Breast epithelium (tissue), 4 donors: ENCODE results near the gene MYOZ2. TPM values are rescaled to one million over a fixed set of nuclear protein-coding genes. Genes with fewer than 3 reads are reported as not detected.
A peak's percentile ranks its signal among the peaks of the same experiment; 100 is the strongest.
"Not testable (repeated sequence)": the region's sequence is repeated elsewhere in the genome, so short reads cannot be mapped to it uniquely, and the experiment has no call there.

Experiments used
- DNase-seq, 2 donors: peaks; one replicate each; pipeline ENCODE4 v3.0.0-alpha.2; 2019; ENCODE audit warnings: low spot score in 2 of 2
- H3K27ac ChIP-seq, 2 donors: fragments of 200-600 bp; sonication (generic) in 1 of 2; one replicate each; pipeline ENCODE4 v1.5.1; 2016 to 2019; ENCODE audit warnings: mild to moderate bottlenecking in 1 of 2
- H3K27me3 ChIP-seq, 2 donors: fragments of 200-600 bp; sonication (generic) in 1 of 2; one replicate each; pipeline versions ENCODE4 v1.5.1 to v1.6.0; 2017 to 2019; ENCODE audit warnings: control low read depth in 1 of 2, mild to moderate bottlenecking in 1 of 2
- H3K36me3 ChIP-seq: fragments of 200-600 bp; one replicate; pipeline ENCODE4 v1.5.1; 2019
- H3K4me1 ChIP-seq, 2 donors: fragments of 200-600 bp; sonication (generic); one replicate each; pipeline ENCODE4 v1.5.1; 2016 to 2019; ENCODE audit warnings: control low read depth in 1 of 2
- H3K4me3 ChIP-seq, 3 donors: fragments of 200-600 bp; sonication (generic); 1 replicate in 2 of 3; 2 replicates in 1 of 3; pipeline ENCODE4 v1.5.1; 2016 to 2019; ENCODE audit warnings: mild to moderate bottlenecking in 3 of 3, moderate library complexity in 2 of 3
- H3K9me3 ChIP-seq, 2 donors: fragments of 200-600 bp; sonication (generic) in 1 of 2; one replicate each; pipeline ENCODE4 v1.5.1; 2016 to 2019; ENCODE audit warnings: control low read depth in 1 of 2
- POLR2A ChIP-seq: fragments of 450-650 bp; IDR thresholded peaks from one replicate; pipeline ENCODE4 v1.6.1; 2016; ENCODE audit warnings: antibody characterized with exemption, mild to moderate bottlenecking, moderate library complexity
- POLR2AphosphoS5 ChIP-seq, 3 donors: sonication (generic); formaldehyde crosslinking; IDR thresholded peaks; one replicate each; pipeline ENCODE4 v1.6.1; 2017; ENCODE audit warnings: antibody characterized with exemption in 3 of 3
- intact Hi-C: fragments of 100-400 bp; cut with DNase I; formaldehyde crosslinking; loops from one replicate; pipeline ENCODE4 v1.15.1; 2023; ENCODE audit warnings: low total_unique reads
- total RNA-seq, 3 donors: library from RNA; depleted of rRNA; stranded (reverse); fragments of >200 nt; gene quantifications; one replicate each; pipeline ENCODE4 v1.1.0, GENCODE V29; 2016
- TF ChIP-seq, protein P1 (sequence below), 3 donors: fragments of 450-650 bp; IDR thresholded peaks; one replicate each; pipeline ENCODE4 v1.5.1; 2016 to 2017; ENCODE audit warnings: antibody characterized with exemption in 3 of 3, mild to moderate bottlenecking in 3 of 3, moderate library complexity in 3 of 3

Gene MYOZ2
- total RNA-seq, 3 donors from 2014 or later: 0.15 to 0.48 (median 0.33) TPM

DNA sequence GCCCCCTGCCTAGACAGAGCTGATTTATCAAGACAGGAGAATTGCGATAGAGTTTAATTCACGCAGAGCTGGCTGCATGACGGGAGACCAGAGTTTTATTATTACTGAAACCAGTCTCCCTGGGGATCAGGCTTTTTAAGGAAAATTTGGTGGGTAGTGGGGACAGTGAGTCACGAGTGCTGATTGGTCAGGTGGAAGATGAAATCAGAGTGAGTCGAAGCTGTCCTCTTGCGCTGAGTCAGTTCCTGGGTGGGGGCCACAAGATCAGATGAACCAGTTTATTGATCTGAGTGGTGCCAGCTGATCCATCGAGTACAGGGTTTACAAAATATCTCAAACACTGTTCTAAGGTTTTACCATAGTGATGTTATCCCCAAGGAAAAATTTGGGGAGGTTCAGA, 36.6 kb downstream of the MYOZ2 start:
- Histone ChIP-seq H3K36me3 (no peaks in the 10 kb centered on the region), H3K27ac (no peak overlapping the region), H3K27me3 (no peaks in the 10 kb centered on the region), H3K9me3 (no peaks in the 10 kb centered on the region), H3K4me1 (no peaks in the 10 kb centered on the region), H3K4me3 (no peak overlapping the region)
- intact Hi-C loops: no loop called here
- DNase-seq: no peak
- TF ChIP-seq POLR2A (no peak), POLR2AphosphoS5 (IDR thresholded peaks at IDR 0.05) (no peak)
- TF ChIP-seq, protein P1, sequence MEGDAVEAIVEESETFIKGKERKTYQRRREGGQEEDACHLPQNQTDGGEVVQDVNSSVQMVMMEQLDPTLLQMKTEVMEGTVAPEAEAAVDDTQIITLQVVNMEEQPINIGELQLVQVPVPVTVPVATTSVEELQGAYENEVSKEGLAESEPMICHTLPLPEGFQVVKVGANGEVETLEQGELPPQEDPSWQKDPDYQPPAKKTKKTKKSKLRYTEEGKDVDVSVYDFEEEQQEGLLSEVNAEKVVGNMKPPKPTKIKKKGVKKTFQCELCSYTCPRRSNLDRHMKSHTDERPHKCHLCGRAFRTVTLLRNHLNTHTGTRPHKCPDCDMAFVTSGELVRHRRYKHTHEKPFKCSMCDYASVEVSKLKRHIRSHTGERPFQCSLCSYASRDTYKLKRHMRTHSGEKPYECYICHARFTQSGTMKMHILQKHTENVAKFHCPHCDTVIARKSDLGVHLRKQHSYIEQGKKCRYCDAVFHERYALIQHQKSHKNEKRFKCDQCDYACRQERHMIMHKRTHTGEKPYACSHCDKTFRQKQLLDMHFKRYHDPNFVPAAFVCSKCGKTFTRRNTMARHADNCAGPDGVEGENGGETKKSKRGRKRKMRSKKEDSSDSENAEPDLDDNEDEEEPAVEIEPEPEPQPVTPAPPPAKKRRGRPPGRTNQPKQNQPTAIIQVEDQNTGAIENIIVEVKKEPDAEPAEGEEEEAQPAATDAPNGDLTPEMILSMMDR (IDR thresholded peaks at IDR 0.05): no peak

DNA sequence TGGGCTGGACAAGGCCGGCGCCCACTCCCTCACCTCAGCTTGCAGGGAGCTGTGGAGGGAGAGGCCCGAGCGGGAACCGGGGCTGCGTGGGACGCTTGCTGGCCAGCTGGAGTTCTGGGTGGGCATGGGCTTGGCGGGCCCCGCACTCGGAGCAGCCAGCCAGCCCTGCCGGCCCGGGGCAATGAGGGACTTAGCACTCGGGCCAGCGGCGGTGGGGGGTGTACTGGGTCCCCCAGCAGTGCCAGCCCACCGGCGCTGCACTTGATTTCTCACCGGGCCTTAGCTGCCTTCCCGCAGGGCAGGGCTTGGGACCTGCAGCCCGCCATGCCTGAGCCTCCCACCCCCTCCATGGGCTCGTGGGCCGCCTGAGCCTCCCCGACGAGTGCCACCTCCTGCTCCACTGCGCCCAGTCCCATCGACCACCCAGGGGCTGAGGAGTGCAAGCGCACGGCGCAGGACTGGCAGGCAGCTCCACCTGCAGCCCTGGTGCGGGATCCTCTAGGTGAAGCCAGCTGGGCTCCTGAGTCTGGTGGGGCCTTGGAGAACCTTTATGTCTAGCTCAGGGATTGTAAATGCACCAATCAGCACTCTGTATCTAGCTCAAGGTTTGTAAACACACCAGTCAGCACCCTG, 38.2 kb downstream of the MYOZ2 start:
- intact Hi-C loops, H3K4me3 ChIP-seq, H3K9me3 ChIP-seq, DNase-seq, H3K27ac ChIP-seq, H3K4me1 ChIP-seq, H3K27me3 ChIP-seq, H3K36me3 ChIP-seq: not testable (repeated sequence)

DNA sequence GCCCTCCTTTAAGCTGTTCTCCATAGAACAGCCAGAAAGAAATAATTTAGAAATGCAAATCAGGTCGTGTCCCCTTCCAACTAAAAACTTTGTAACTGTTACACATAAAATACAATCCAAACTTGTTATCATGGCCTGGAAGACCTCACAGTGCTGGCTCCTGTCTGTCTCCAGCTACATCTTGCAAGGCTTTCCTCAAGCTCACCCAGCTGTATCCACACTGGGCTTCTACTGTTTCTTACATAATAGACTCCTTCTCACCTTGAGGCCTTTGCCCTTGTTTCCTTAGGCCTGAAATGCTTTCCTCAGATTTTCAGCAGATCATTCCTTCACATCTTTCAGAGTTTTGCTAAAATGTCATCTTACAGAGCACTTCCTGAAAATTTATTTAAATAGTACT, 43.4 kb downstream of the MYOZ2 start:
- TF ChIP-seq, protein P1 (IDR thresholded peaks at IDR 0.05): no peak
- TF ChIP-seq POLR2AphosphoS5 (IDR thresholded peaks at IDR 0.05) (no peak), POLR2A (no peak)
- Histone ChIP-seq H3K27me3 (no peaks in the 10 kb centered on the region), H3K27ac (no peak overlapping the region), H3K4me1 (no peaks in the 10 kb centered on the region), H3K4me3 (no peak overlapping the region), H3K9me3 (no peaks in the 10 kb centered on the region), H3K36me3 (no peaks in the 10 kb centered on the region)
- DNase-seq: no peak
- intact Hi-C loops: no loop called here

DNA sequence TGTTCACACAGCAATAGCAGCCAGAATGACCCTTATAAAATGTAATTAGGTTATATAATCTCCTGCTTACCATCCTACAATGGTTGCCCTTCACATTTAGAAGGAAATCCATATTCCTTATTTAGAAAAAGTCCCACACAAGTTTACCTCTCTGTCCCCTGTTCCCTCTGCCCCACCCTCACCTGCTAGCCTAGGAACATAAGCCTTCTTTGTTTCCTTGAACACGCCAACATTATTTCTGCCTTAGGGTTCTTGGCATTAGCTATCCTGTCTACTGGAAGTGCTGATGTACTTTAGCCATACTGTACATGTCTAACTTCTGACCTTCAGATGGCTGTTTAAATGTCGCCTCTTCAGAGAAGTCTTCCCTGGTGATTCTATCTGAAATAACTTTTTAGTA, 48.5 kb downstream of the MYOZ2 start:
- Histone ChIP-seq H3K36me3 (no peaks in the 10 kb centered on the region), H3K4me3 (no peak overlapping the region), H3K4me1 (no peaks in the 10 kb centered on the region), H3K27me3 (no peaks in the 10 kb centered on the region), H3K27ac (peak overlapping the region; percentile 34 to 59), H3K9me3 (no peaks in the 10 kb centered on the region)
- peak in 1 of 3 donors; percentile 29 for TF ChIP-seq POLR2AphosphoS5 (IDR thresholded peaks at IDR 0.05)
- TF ChIP-seq, protein P1 (IDR thresholded peaks at IDR 0.05): no peak
- intact Hi-C loops: no loop called here
- peak in 1 of 2 donors; percentile 40 for DNase-seq

DNA sequence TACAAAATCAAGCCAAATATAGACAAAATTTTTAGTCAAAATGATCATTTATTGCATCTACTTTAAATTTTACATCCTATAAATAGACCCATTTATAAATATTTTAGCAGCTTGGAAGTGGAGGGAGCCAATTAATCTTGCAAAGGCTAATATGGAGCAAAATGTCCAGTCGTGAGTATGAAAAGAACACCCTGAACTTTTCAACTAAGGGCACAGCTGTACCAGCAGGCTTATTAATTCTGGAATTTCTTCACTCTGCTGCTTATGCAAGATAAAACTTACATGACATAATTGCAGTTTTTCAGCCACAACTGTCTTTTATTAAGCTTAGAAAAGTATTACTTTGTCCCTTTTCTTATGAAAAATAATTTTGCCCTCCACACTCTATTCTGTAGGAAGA, 54.0 kb downstream of the MYOZ2 start:
- no peaks in the 10 kb centered on the region for H3K27me3 ChIP-seq
- H3K36me3 ChIP-seq: no peaks in the 10 kb centered on the region
- H3K4me3 ChIP-seq: no peak overlapping the region
- H3K4me1 ChIP-seq: no peaks in the 10 kb centered on the region
- no peaks in the 10 kb centered on the region for H3K9me3 ChIP-seq
- TF ChIP-seq POLR2AphosphoS5 (IDR thresholded peaks at IDR 0.05): peak in 1 of 3 donors; percentile 56
- TF ChIP-seq POLR2A: no peak
- DNase-seq: no peak
- intact Hi-C loops: no loop called here
- peak overlapping the region in 1 of 2 donors; percentile 42 for H3K27ac ChIP-seq

DNA sequence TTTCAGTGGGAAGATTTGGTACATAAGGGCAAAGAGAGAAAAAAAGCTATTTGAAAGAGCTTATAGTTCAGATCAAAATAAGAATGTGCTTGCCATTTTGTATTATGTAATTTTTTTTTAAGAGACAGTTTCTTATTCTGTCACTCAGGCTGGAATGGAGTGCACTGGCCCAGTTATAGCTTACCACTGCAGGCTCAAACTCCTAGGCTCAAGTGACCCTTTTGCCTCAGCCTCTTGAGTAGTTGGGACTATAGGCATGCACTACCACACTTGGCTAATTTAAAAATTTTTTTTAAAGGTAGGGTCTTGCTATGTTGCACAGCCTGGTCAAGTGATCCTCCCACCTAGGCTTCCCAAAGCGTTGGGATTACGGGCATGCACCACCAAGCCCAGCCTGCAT, 54.7 kb downstream of the MYOZ2 start:
- H3K27me3 ChIP-seq: no peaks in the 10 kb centered on the region
- no peaks in the 10 kb centered on the region for H3K4me1 ChIP-seq
- TF ChIP-seq, protein P1 (IDR thresholded peaks at IDR 0.05): no peak
- TF ChIP-seq POLR2A (no peak), POLR2AphosphoS5 (IDR thresholded peaks at IDR 0.05) (no peak)
- H3K9me3 ChIP-seq: no peaks in the 10 kb centered on the region
- H3K36me3 ChIP-seq: no peaks in the 10 kb centered on the region
- no peak for DNase-seq
- no peak overlapping the region for H3K27ac ChIP-seq
- H3K4me3 ChIP-seq: no peak overlapping the region
- intact Hi-C loops: no loop called here
